Cardiac muscle cell (in vitro differentiated cells and primary cell): Measurements from ENCODE around the gene SEPHS1. TPM values are rescaled to one million over a fixed set of nuclear protein-coding genes. Genes with fewer than 3 reads are reported as not detected.
A peak's percentile ranks its signal among the peaks of the same experiment; 100 is the strongest.
"Not testable (repeated sequence)": the region's sequence is repeated elsewhere in the genome, so short reads cannot be mapped to it uniquely, and the experiment has no call there.

Experiments
- DNase-seq, 2 donors: peaks; one replicate each; pipeline versions ENCODE4 v3.0.0 to v3.0.0-alpha.2; 2010 to 2017; ENCODE audit warnings: low read depth in 1 of 2, low spot score in 1 of 2
- H3K27ac ChIP-seq: fragments of 200-600 bp; sonication (generic); 2 replicates; pipeline ENCODE4 v1.5.1; 2016
- H3K27me3 ChIP-seq: fragments of 200-600 bp; sonication (generic); 2 replicates; pipeline ENCODE4 v1.6.0; 2016; ENCODE audit warnings: control low read depth
- H3K36me3 ChIP-seq: fragments of 200-600 bp; sonication (generic); 2 replicates; pipeline ENCODE4 v1.5.1; 2016; ENCODE audit warnings: control low read depth
- H3K4me1 ChIP-seq: fragments of 200-600 bp; sonication (generic); 2 replicates; pipeline ENCODE4 v1.8.1; 2017; ENCODE audit warnings: low read depth, mild to moderate bottlenecking, mixed run types
- H3K4me3 ChIP-seq: fragments of 200-600 bp; sonication (generic); 2 replicates; pipeline ENCODE4 v1.5.1; 2016; ENCODE audit warnings: mild to moderate bottlenecking
- H3K9me3 ChIP-seq: fragments of 200-600 bp; sonication (generic); 2 replicates; pipeline ENCODE4 v1.5.1; 2017; ENCODE audit warnings: low read depth, mild to moderate bottlenecking, control low read depth
- CTCF ChIP-seq: IDR thresholded peaks from 2 replicates; pipeline ENCODE4 v1.5.1; 2012; ENCODE audit warnings: low read depth, mild to moderate bottlenecking, low read length
- polyA plus RNA-seq: library from polyadenylated mRNA; unstranded; fragments of >200 nt; fragmentation: Nextera tagmentation; extraction: Ambion mirVana; gene quantifications from 2 replicates; pipeline ENCODE4 v1.2.1, GENCODE V29; 2016
- total RNA-seq: library from RNA; depleted of rRNA; stranded (reverse); fragments of >200 nt; gene quantifications from 2 replicates; pipeline ENCODE4 v1.2.3, GENCODE V29; 2016

Gene SEPHS1
- total and polyA plus RNA-seq, 2 experiments from 2014 or later = 69.5 to 99.7 TPM

- DNase-seq = peak in 1 of 2 donors; percentile 1
- no peaks in the 10 kb centered on the region for H3K9me3 ChIP-seq
- no peak overlapping the region for H3K4me3 ChIP-seq
- H3K27me3 ChIP-seq = peaks cover 44% of the 10 kb centered on the region
- H3K36me3 ChIP-seq = no peaks in the 10 kb centered on the region
- no peaks in the 10 kb centered on the region for H3K4me1 ChIP-seq
- no peak for TF ChIP-seq CTCF
- H3K27ac ChIP-seq = no peak overlapping the region
These were observed 34.8 kb upstream of the SEPHS1 start for GRCh38 chr10:13382703-13383398.

GRCh38 chr10:13379061-13379460 is 31.0 kb upstream of the SEPHS1 start:
- not testable (repeated sequence) for H3K9me3 ChIP-seq, DNase-seq, H3K36me3 ChIP-seq, H3K4me3 ChIP-seq, H3K27ac ChIP-seq, H3K4me1 ChIP-seq
- peaks cover 29% of the 10 kb centered on the region for H3K27me3 ChIP-seq

GRCh38 chr10:13376746-13377145 is 28.7 kb upstream of the SEPHS1 start:
- TF ChIP-seq CTCF = no peak
- no peak for DNase-seq
- Histone ChIP-seq H3K36me3 (no peaks in the 10 kb centered on the region), H3K9me3 (no peaks in the 10 kb centered on the region), H3K27ac (no peak overlapping the region), H3K4me1 (no peaks in the 10 kb centered on the region), H3K4me3 (no peak overlapping the region), H3K27me3 (peaks cover 6% of the 10 kb centered on the region)

GRCh38 chr10:13376297-13376696 is 28.2 kb upstream of the SEPHS1 start:
- Histone ChIP-seq H3K27me3 (peaks cover 1% of the 10 kb centered on the region), H3K36me3 (no peaks in the 10 kb centered on the region), H3K4me1 (no peaks in the 10 kb centered on the region), H3K4me3 (no peak overlapping the region), H3K27ac (no peak overlapping the region), H3K9me3 (no peaks in the 10 kb centered on the region)
- no peak for TF ChIP-seq CTCF
- no peak for DNase-seq

- H3K27ac ChIP-seq = no peak overlapping the region
- H3K9me3 ChIP-seq = no peaks in the 10 kb centered on the region
- no peak for DNase-seq
- H3K4me3 ChIP-seq = no peak overlapping the region
- H3K4me1 ChIP-seq = no peaks in the 10 kb centered on the region
- no peaks in the 10 kb centered on the region for H3K36me3 ChIP-seq
- no peaks in the 10 kb centered on the region for H3K27me3 ChIP-seq
- no peak for TF ChIP-seq CTCF
These were observed 27.7 kb upstream of the SEPHS1 start for GRCh38 chr10:13375791-13376190.

- no peaks in the 10 kb centered on the region for H3K4me1 ChIP-seq
- H3K9me3 ChIP-seq = no peaks in the 10 kb centered on the region
- H3K4me3 ChIP-seq = no peak overlapping the region
- TF ChIP-seq CTCF = no peak
- no peak for DNase-seq
- H3K27me3 ChIP-seq = no peaks in the 10 kb centered on the region
- no peak overlapping the region for H3K27ac ChIP-seq
- no peaks in the 10 kb centered on the region for H3K36me3 ChIP-seq
These were observed 25.6 kb upstream of the SEPHS1 start for GRCh38 chr10:13373644-13374043.
